HEK293 (cell line): ENCODE results near the gene ZSCAN12.

Experiments
- FEZF1 ChIP-seq: fragments of 450-650 bp; formaldehyde crosslinking; IDR thresholded peaks from 2 replicates; pipeline ENCODE4 v1.5.1; 2016; ENCODE audit warnings: missing biosample characterization, missing genetic modification characterization
- GFI1B ChIP-seq: fragments of 450-650 bp; formaldehyde crosslinking; IDR thresholded peaks from 2 replicates; pipeline ENCODE4 v1.5.1; 2016; ENCODE audit warnings: missing biosample characterization, missing genetic modification characterization
- GLIS1 ChIP-seq: fragments of 450-650 bp; formaldehyde crosslinking; IDR thresholded peaks from 2 replicates; pipeline ENCODE4 v1.5.1; 2016; ENCODE audit warnings: missing biosample characterization, missing genetic modification characterization
- HOXD13 ChIP-seq: sonication (generic); formaldehyde crosslinking; IDR thresholded peaks from 2 replicates; pipeline ENCODE4 v1.8.0; 2022; ENCODE audit warnings: missing genetic modification reagents, borderline replicate concordance
- KLF1 ChIP-seq: fragments of 450-650 bp; formaldehyde crosslinking; IDR thresholded peaks from 2 replicates; pipeline ENCODE4 v1.5.1; 2016; ENCODE audit warnings: missing biosample characterization, missing genetic modification characterization
- KLF16 ChIP-seq: fragments of 450-650 bp; formaldehyde crosslinking; IDR thresholded peaks from 2 replicates; pipeline ENCODE4 v1.5.1; 2017; ENCODE audit warnings: missing biosample characterization, missing genetic modification characterization
- KLF7 ChIP-seq: fragments of 450-650 bp; formaldehyde crosslinking; IDR thresholded peaks from 2 replicates; pipeline ENCODE4 v1.5.1; 2016; ENCODE audit warnings: missing biosample characterization, missing genetic modification characterization, borderline replicate concordance
- OSR2 ChIP-seq: fragments of 450-650 bp; formaldehyde crosslinking; IDR thresholded peaks from 2 replicates; pipeline ENCODE4 v1.5.1; 2016; ENCODE audit warnings: missing biosample characterization, missing genetic modification characterization
- SALL2 ChIP-seq: fragments of 450-650 bp; formaldehyde crosslinking; IDR thresholded peaks from 2 replicates; pipeline ENCODE4 v1.5.0; 2017; ENCODE audit warnings: missing biosample characterization, mild to moderate bottlenecking, missing genetic modification characterization, borderline replicate concordance
- SCRT1 ChIP-seq: fragments of 450-650 bp; formaldehyde crosslinking; IDR thresholded peaks from 2 replicates; pipeline ENCODE4 v1.5.1; 2016; ENCODE audit warnings: missing biosample characterization, missing genetic modification characterization, borderline replicate concordance
- TRIM28 ChIP-seq: IDR thresholded peaks from 2 replicates; pipeline ENCODE4 v1.6.1; 2011; ENCODE audit warnings: low read length, control low read depth, borderline replicate concordance
- ZBTB1 ChIP-seq: fragments of 450-650 bp; formaldehyde crosslinking; IDR thresholded peaks from 2 replicates; pipeline ENCODE4 v1.5.1; 2016; ENCODE audit warnings: missing biosample characterization, missing genetic modification characterization
- ZBTB17 ChIP-seq: fragments of 450-650 bp; formaldehyde crosslinking; IDR thresholded peaks from 2 replicates; pipeline ENCODE4 v1.5.1; 2016; ENCODE audit warnings: missing biosample characterization, missing genetic modification characterization
- ZBTB20 ChIP-seq: fragments of 450-650 bp; formaldehyde crosslinking; IDR thresholded peaks from 2 replicates; pipeline ENCODE4 v1.5.1; 2016; ENCODE audit warnings: missing biosample characterization, missing genetic modification characterization
- ZBTB21 ChIP-seq: fragments of 450-650 bp; formaldehyde crosslinking; IDR thresholded peaks from 2 replicates; pipeline ENCODE4 v1.5.1; 2017; ENCODE audit warnings: missing biosample characterization, missing genetic modification characterization
- ZIC2 ChIP-seq: fragments of 450-650 bp; formaldehyde crosslinking; IDR thresholded peaks from 2 replicates; pipeline ENCODE4 v1.5.1; 2016; ENCODE audit warnings: missing biosample characterization, missing genetic modification characterization
- ZNF121 ChIP-seq: fragments of 450-650 bp; formaldehyde crosslinking; IDR thresholded peaks from 2 replicates; pipeline ENCODE4 v1.5.1; 2016; ENCODE audit warnings: missing biosample characterization, missing genetic modification characterization
- ZNF16 ChIP-seq: fragments of 450-650 bp; formaldehyde crosslinking; IDR thresholded peaks from 2 replicates; pipeline ENCODE4 v1.5.1; 2016; ENCODE audit warnings: low read depth, missing biosample characterization, missing genetic modification characterization
- ZNF221 ChIP-seq: fragments of 450-650 bp; formaldehyde crosslinking; IDR thresholded peaks from 2 replicates; pipeline ENCODE4 v1.5.1; 2017; ENCODE audit warnings: missing biosample characterization, missing genetic modification characterization, borderline replicate concordance
- ZNF23 ChIP-seq: fragments of 450-650 bp; formaldehyde crosslinking; IDR thresholded peaks from 2 replicates; pipeline ENCODE4 v1.5.1; 2016; ENCODE audit warnings: missing biosample characterization, missing genetic modification characterization, borderline replicate concordance
- ZNF335 ChIP-seq: fragments of 450-650 bp; formaldehyde crosslinking; conservative IDR thresholded peaks from 2 replicates; pipeline ENCODE4 v1.5.1; 2016; ENCODE audit warnings: missing biosample characterization, missing genetic modification characterization
- ZNF341 ChIP-seq: fragments of 450-650 bp; formaldehyde crosslinking; IDR thresholded peaks from 2 replicates; pipeline ENCODE4; 2016; ENCODE audit warnings: low read depth, missing biosample characterization, missing genetic modification characterization
- ZNF473 ChIP-seq: fragments of 450-650 bp; formaldehyde crosslinking; IDR thresholded peaks from 2 replicates; pipeline ENCODE4 v1.5.1; 2017; ENCODE audit warnings: missing biosample characterization, missing genetic modification characterization
- ZNF521 ChIP-seq: fragments of 450-650 bp; formaldehyde crosslinking; IDR thresholded peaks from 2 replicates; pipeline ENCODE4 v1.5.1; 2017; ENCODE audit warnings: missing biosample characterization, mild to moderate bottlenecking, missing genetic modification characterization
- ZNF529 ChIP-seq: fragments of 450-650 bp; formaldehyde crosslinking; IDR thresholded peaks from 2 replicates; pipeline ENCODE4 v1.5.1; 2017; ENCODE audit warnings: missing genetic modification characterization, missing biosample characterization; ENCODE audit not compliant: insufficient replicate concordance
- ZNF548 ChIP-seq: fragments of 450-650 bp; formaldehyde crosslinking; IDR thresholded peaks from 2 replicates; pipeline ENCODE4 v1.5.1; 2016; ENCODE audit warnings: missing biosample characterization, missing genetic modification characterization
- ZNF549 ChIP-seq: fragments of 450-650 bp; IDR thresholded peaks from 2 replicates; pipeline ENCODE4 v1.5.1; 2018; ENCODE audit warnings: missing biosample characterization, missing genetic modification characterization, mild to moderate bottlenecking, inconsistent platforms, moderate library complexity
- ZNF561 ChIP-seq: fragments of 450-650 bp; IDR thresholded peaks from 2 replicates; pipeline ENCODE4 v1.5.1; 2018; ENCODE audit warnings: missing biosample characterization, missing genetic modification characterization, borderline replicate concordance
- ZNF571 ChIP-seq: fragments of 450-650 bp; formaldehyde crosslinking; IDR thresholded peaks from 2 replicates; pipeline ENCODE4 v1.5.0; 2017; ENCODE audit warnings: missing biosample characterization, missing genetic modification characterization
- ZNF610 ChIP-seq: fragments of 450-650 bp; formaldehyde crosslinking; IDR thresholded peaks from 2 replicates; pipeline ENCODE4 v1.5.1; 2016; ENCODE audit warnings: missing biosample characterization, missing genetic modification characterization, borderline replicate concordance
- ZNF621 ChIP-seq: fragments of 450-650 bp; formaldehyde crosslinking; IDR thresholded peaks from 2 replicates; pipeline ENCODE4 v1.5.1; 2017; ENCODE audit warnings: missing biosample characterization, missing genetic modification characterization
- ZNF623 ChIP-seq: fragments of 450-650 bp; formaldehyde crosslinking; IDR thresholded peaks from 2 replicates; pipeline ENCODE4 v1.5.1; 2016; ENCODE audit warnings: missing biosample characterization, missing genetic modification characterization
- ZNF658 ChIP-seq: fragments of 450-650 bp; formaldehyde crosslinking; IDR thresholded peaks from 2 replicates; pipeline ENCODE4; 2016; ENCODE audit warnings: missing biosample characterization, missing genetic modification characterization
- ZNF677 ChIP-seq: fragments of 450-650 bp; IDR thresholded peaks from 2 replicates; pipeline ENCODE4 v1.5.0; 2018; ENCODE audit warnings: missing biosample characterization, mild to moderate bottlenecking, missing genetic modification characterization, moderate library complexity
- ZNF792 ChIP-seq: fragments of 450-650 bp; formaldehyde crosslinking; IDR thresholded peaks from 2 replicates; pipeline ENCODE4 v1.5.1; 2016; ENCODE audit warnings: missing biosample characterization, missing genetic modification characterization
- ZNF843 ChIP-seq: fragments of 450-650 bp; formaldehyde crosslinking; IDR thresholded peaks from 2 replicates; pipeline ENCODE4 v1.5.1; 2016; ENCODE audit warnings: missing biosample characterization, missing genetic modification characterization
- TF ChIP-seq, protein P1 (sequence below): fragments of 450-650 bp; formaldehyde crosslinking; IDR thresholded peaks from 2 replicates; pipeline ENCODE4 v1.5.1; 2017; ENCODE audit warnings: missing biosample characterization, missing genetic modification characterization
- TF ChIP-seq, protein P2 (sequence below): fragments of 450-650 bp; formaldehyde crosslinking; IDR thresholded peaks from 2 replicates; pipeline ENCODE4 v1.5.1; 2016; ENCODE audit warnings: missing biosample characterization, missing genetic modification characterization
- TF ChIP-seq, protein P3 (sequence below): fragments of 450-650 bp; formaldehyde crosslinking; IDR thresholded peaks from 2 replicates; pipeline ENCODE4 v1.5.1; 2016; ENCODE audit warnings: missing biosample characterization, missing genetic modification characterization, low read depth

ZSCAN12 gene

DNA sequence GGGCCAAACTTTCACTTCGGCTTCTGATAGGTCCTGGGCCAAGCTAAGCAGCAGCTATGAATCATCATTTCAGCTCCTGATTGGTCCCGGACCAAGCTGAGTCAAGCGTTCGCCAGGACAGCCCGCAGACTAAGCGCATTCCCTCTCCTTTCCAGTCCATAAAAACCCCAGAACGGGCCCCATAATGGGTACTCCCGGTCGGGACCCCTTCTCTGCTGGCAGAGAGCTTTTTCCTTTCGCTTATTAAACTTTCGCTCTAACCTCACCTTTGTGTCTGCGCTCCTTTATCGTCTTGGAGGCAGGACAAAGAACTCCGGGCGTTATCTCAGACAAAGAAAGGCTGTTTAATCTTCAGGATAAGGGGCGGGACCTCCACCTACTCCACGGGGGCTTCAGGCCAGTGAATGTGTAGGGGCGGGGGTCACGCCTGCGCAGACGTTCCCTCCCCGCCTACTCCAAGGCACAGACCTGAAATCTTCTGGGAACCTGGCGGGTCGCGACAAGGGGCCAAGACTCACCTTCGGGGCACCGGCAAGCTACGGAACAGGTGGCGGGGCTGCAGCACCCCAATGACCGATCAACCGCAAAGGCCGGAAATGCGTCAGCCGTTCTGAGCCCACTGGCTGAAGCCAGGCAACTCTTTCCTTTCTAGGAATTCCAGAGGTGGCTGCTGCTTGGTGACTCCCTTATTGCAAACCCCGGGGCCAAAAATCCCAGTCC, 63.8 kb downstream of the ZSCAN12 start, which contains the start of gene ZSCAN31 (continued):
- TF ChIP-seq ZBTB21 (peak; percentile 75; the same call in 1 of the 2 replicates), ZNF529 (tag by site-specific recombination) (no peak), SALL2 (tag by site-specific recombination) (no peak), KLF7 (tag by site-specific recombination) (no peak), ZNF473 (tag by site-specific recombination) (no peak), TRIM28 (no peak), ZNF549 (tag by site-specific recombination) (no peak), HOXD13 (CRISPR knock-in tag) (peak; percentile 61; the same call in 1 of the 2 replicates), ZBTB20 (tag by site-specific recombination) (peak; percentile 82), KLF16 (tag by site-specific recombination) (no peak), ZNF571 (no peak), ZBTB1 (tag by site-specific recombination) (no peak), ZNF623 (tag by site-specific recombination) (no peak), GLIS1 (no peak), ZNF521 (tag by site-specific recombination) (no peak), GFI1B (tag by site-specific recombination) (no peak), OSR2 (tag by site-specific recombination) (no peak), ZNF335 (peak; percentile 90), ZNF610 (tag by site-specific recombination) (no peak), ZNF341 (tag by site-specific recombination) (peak; percentile 83), FEZF1 (tag by site-specific recombination) (no peak), ZNF677 (tag by site-specific recombination) (no peak), SCRT1 (tag by site-specific recombination) (no peak), ZNF561 (peak; percentile 87), ZNF621 (tag by site-specific recombination) (no peak), ZNF121 (no peak), ZNF548 (no peak), ZNF792 (tag by site-specific recombination) (no peak), KLF1 (tag by site-specific recombination) (peak; percentile 52), ZNF843 (tag by site-specific recombination) (no peak), ZNF16 (no peak), ZIC2 (peak; percentile 36), ZNF658 (tag by site-specific recombination) (no peak), ZNF221 (tag by site-specific recombination) (no peak), ZBTB17 (tag by site-specific recombination) (peak; percentile 71), ZNF23 (tag by site-specific recombination) (no peak)
- TF ChIP-seq, protein P1, sequence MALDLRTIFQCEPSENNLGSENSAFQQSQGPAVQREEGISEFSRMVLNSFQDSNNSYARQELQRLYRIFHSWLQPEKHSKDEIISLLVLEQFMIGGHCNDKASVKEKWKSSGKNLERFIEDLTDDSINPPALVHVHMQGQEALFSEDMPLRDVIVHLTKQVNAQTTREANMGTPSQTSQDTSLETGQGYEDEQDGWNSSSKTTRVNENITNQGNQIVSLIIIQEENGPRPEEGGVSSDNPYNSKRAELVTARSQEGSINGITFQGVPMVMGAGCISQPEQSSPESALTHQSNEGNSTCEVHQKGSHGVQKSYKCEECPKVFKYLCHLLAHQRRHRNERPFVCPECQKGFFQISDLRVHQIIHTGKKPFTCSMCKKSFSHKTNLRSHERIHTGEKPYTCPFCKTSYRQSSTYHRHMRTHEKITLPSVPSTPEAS (tag by site-specific recombination): no peak
- TF ChIP-seq, protein P2, sequence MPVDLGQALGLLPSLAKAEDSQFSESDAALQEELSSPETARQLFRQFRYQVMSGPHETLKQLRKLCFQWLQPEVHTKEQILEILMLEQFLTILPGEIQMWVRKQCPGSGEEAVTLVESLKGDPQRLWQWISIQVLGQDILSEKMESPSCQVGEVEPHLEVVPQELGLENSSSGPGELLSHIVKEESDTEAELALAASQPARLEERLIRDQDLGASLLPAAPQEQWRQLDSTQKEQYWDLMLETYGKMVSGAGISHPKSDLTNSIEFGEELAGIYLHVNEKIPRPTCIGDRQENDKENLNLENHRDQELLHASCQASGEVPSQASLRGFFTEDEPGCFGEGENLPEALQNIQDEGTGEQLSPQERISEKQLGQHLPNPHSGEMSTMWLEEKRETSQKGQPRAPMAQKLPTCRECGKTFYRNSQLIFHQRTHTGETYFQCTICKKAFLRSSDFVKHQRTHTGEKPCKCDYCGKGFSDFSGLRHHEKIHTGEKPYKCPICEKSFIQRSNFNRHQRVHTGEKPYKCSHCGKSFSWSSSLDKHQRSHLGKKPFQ: no peak
- TF ChIP-seq, protein P3, sequence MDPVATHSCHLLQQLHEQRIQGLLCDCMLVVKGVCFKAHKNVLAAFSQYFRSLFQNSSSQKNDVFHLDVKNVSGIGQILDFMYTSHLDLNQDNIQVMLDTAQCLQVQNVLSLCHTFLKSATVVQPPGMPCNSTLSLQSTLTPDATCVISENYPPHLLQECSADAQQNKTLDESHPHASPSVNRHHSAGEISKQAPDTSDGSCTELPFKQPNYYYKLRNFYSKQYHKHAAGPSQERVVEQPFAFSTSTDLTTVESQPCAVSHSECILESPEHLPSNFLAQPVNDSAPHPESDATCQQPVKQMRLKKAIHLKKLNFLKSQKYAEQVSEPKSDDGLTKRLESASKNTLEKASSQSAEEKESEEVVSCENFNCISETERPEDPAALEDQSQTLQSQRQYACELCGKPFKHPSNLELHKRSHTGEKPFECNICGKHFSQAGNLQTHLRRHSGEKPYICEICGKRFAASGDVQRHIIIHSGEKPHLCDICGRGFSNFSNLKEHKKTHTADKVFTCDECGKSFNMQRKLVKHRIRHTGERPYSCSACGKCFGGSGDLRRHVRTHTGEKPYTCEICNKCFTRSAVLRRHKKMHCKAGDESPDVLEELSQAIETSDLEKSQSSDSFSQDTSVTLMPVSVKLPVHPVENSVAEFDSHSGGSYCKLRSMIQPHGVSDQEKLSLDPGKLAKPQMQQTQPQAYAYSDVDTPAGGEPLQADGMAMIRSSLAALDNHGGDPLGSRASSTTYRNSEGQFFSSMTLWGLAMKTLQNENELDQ (tag by site-specific recombination): no peak
